ENCODE results near the gene GPSM1. TPM values are rescaled to one million over a fixed set of nuclear protein-coding genes. Genes with fewer than 3 reads are reported as not detected.

GPSM1 gene
- total and polyA plus RNA-seq, 9 of the 15 experiments (the other 6 are each of a cell fraction or from before 2014, with no cell fraction given): 0.04 to 14.2 (median 3.1) TPM

GRCh38 chr9:136359774-136360718 is 32.7 kb downstream of the GPSM1 start:
- intact Hi-C loops (cut with micrococcal nuclease): no loop called here
- H3K36me3 ChIP-seq (ENCODE audit: control insufficient read depth, insufficient read depth, low read length): peaks cover 11% of the 10 kb centered on the region; the same call in 1 of the 3 replicates
- CTCF ChIA-PET (ENCODE audit: low intra/inter-chr PET ratio): no interaction called here
- no peak for TF ChIP-seq ZKSCAN1 (IDR thresholded peaks at IDR 0.05; ENCODE audit: low read depth, low read length)
- TF ChIP-seq MGA (IDR thresholded peaks at IDR 0.05): no peak
- TF ChIP-seq AFF1 (IDR thresholded peaks at IDR 0.05; ENCODE audit: low read depth in 1 of 2, partially characterized antibody in 2 of 2): no peak

More at GRCh38 chr9:136359774-136360718, 32.7 kb downstream of the GPSM1 start:
- Histone ChIP-seq H3K79me2 (ENCODE audit: control insufficient read depth, insufficient read depth, low read length) (no peaks in the 10 kb centered on the region; the same call in 2 of the 3 replicates), H3K9ac (ENCODE audit: insufficient read depth in 1 of 2, low read depth in 2 of 2, low read length in 2 of 2) (peak overlapping the region in 1 of 2 experiments; percentile 26; a peak in 2 of 4 replicates), H4K20me1 (replicated peaks; ENCODE audit: control insufficient read depth, insufficient read depth, low read length) (no peaks in the 10 kb centered on the region), H3K27ac (ENCODE audit: extremely low read depth, low read depth, low read length) (no peak overlapping the region), H3K9me3 (replicated peaks; ENCODE audit: control insufficient read depth, insufficient read depth, low read depth, low read length) (no peaks in the 10 kb centered on the region), H3K4me2 (ENCODE audit: insufficient read depth, low read length) (no peak overlapping the region), H3K27me3 (ENCODE audit: control insufficient read depth in 2 of 2, insufficient read depth in 2 of 2, low read length in 2 of 2) (no peaks in the 10 kb centered on the region), H2AFZ (ENCODE audit: low read depth, low read length) (no peak overlapping the region), H3K4me3 (no peak overlapping the region), H3K9me1 (ENCODE audit: control insufficient read depth, insufficient read depth, low read length) (no peaks in the 10 kb centered on the region), H3K4me1 (replicated peaks in 1 of 2; ENCODE audit: control insufficient read depth in 2 of 2, insufficient read depth in 2 of 2, low read length in 2 of 2) (peaks cover 11 to 93% of the 10 kb centered on the region in 2 experiments)
- no TSS peak for BruUV-seq (replicated peaks)
- POLR2A ChIA-PET: interaction anchor here (0.5 to 2.0 kb wide), 3 partner anchors 14 to 403 kb away, joined by 3 to 6 read pairs (median 4); no protein-coding TSS in a partner anchor
- 77% methylated on average over 32 of the region's 38 CpGs for WGBS (ENCODE audit: insufficient coverage, low coverage, missing lambda C conversion rate)
- DNase-seq (ENCODE audit: extremely low read depth in 1 of 4, low spot score in 3 of 4) (no peak), FAIRE-seq (no peak), ATAC-seq (no peak)
- in situ Hi-C loops (cut with MboI): no loop called here

All from K562 (cell line).